Naive B cell (primary cell): ENCODE results near the gene BAMBI. TPM values are rescaled to one million over a fixed set of nuclear protein-coding genes. Genes with fewer than 3 reads are reported as not detected.
"Not testable (repeated sequence)": the region's sequence is repeated elsewhere in the genome, so short reads cannot be mapped to it uniquely, and the experiment has no call there.

Experiments
- ATAC-seq, 2 donors: fragments of 150-1000 bp; cut with Tn5 transposase; 2 replicates each; pipeline ENCODE4 v1.10.0; 2021; ENCODE audit warnings: low read depth in 2 of 2, mild to moderate bottlenecking in 2 of 2, moderate library complexity in 2 of 2
- DNase-seq: peaks from one replicate; pipeline ENCODE4 v3.0.0; 2022
- H3K27ac Mint-ChIP-seq, 6 donors: one replicate each; pipeline ENCODE4 v1.8.0; 2020 to 2022; ENCODE audit warnings: mild to moderate bottlenecking in 6 of 6, mixed read lengths in 6 of 6, moderate library complexity in 5 of 6, inconsistent platforms in 2 of 6
- H3K27me3 Mint-ChIP-seq, 3 donors: one replicate each; pipeline ENCODE4 v1.8.0; 2021 to 2022; ENCODE audit warnings: mixed read lengths in 3 of 3, mild to moderate bottlenecking in 1 of 3
- H3K36me3 Mint-ChIP-seq, 2 donors: one replicate each; pipeline ENCODE4 v1.8.0; 2020 to 2022; ENCODE audit warnings: mixed read lengths in 2 of 2, inconsistent platforms in 1 of 2, mild to moderate bottlenecking in 1 of 2
- H3K4me1 Mint-ChIP-seq, 3 donors: one replicate each; pipeline ENCODE4 v1.8.0; 2020 to 2022; ENCODE audit warnings: mixed read lengths in 3 of 3, inconsistent platforms in 1 of 3, mild to moderate bottlenecking in 1 of 3, moderate library complexity in 1 of 3
- H3K4me3 Mint-ChIP-seq, 8 donors: one replicate each; pipeline ENCODE4 v1.8.0; 2020 to 2022; ENCODE audit warnings: mild to moderate bottlenecking in 8 of 8, mixed read lengths in 8 of 8, moderate library complexity in 8 of 8, inconsistent platforms in 2 of 8
- H3K9me3 Mint-ChIP-seq, 7 donors: one replicate each; pipeline ENCODE4 v1.8.0; 2020 to 2022; ENCODE audit warnings: mixed read lengths in 7 of 7, mild to moderate bottlenecking in 5 of 7, inconsistent platforms in 2 of 7, moderate library complexity in 1 of 7
- polyA plus RNA-seq, 6 donors: library from polyadenylated mRNA; unstranded; fragments of 300-500 nt; fragmentation: Illumina TruSeq; gene quantifications; one replicate each; pipeline ENCODE4 v1.2.3, GENCODE V29; 2021; ENCODE audit warnings: low read depth in 6 of 6

The BAMBI gene, protein sequence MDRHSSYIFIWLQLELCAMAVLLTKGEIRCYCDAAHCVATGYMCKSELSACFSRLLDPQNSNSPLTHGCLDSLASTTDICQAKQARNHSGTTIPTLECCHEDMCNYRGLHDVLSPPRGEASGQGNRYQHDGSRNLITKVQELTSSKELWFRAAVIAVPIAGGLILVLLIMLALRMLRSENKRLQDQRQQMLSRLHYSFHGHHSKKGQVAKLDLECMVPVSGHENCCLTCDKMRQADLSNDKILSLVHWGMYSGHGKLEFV
- under 1 TPM in 3 of 6 donors, not detected in 3; 0.15 to 0.54 (median 0.52) TPM for polyA plus RNA-seq

DNA sequence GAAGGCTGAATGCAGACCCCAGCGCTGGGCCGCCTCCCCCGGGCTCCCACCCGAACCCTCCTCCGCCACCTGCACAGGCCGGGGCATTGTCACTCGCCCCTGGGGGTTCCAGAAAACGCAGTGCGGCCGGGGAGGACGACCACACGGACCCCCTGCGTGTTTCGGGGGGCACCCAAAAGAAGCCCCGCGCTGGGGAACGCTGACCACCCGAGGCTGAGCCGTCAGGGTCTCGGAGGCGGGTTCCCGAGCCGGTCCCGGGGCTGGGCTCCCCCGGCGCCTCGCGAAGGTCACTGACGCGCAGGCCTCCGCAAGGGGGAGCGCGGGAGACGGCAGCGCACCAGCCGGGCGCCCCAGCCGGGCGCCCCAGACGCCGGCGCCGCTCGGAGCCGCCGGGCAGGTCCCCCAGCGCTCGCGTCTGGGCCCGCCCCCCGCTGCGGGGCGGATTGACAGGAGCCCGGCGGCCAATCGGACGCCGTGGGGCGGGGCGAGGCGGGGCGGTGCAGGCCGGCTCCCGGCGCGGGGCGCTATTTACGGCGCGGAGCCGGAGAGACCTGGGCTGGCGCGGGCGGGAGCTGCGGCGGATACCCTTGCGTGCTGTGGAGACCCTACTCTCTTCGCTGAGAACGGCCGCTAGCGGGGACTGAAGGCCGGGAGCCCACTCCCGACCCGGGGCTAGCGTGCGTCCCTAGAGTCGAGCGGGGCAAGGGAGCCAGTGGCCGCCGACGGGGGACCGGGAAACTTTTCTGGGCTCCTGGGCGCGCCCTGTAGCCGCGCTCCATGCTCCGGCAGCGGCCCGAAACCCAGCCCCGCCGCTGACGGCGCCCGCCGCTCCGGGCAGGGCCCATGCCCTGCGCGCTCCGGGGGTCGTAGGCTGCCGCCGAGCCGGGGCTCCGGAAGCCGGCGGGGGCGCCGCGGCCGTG, at the start of gene BAMBI:
Gene BAMBI (plus strand): TSS at position 554 of the 920 bp plus-strand sequence. CDS start 377 bp downstream, outside the sequence.
- Mint-ChIP-seq H3K36me3 (peaks cover 0 to 6% of the 10 kb centered on the region in 2 donors), H3K27ac (peak within 1 kb of the TSS in 5 of 6 donors; percentile 1 to 78 (median 49)), H3K27me3 (peaks cover 45 to 68% (median 51%) of the 10 kb centered on the region in 3 donors), H3K4me3 (peak within 1 kb of the TSS; percentile 77 to 92 (median 88)), H3K9me3 (no peaks in the 10 kb centered on the region), H3K4me1 (peaks cover 16 to 29% (median 28%) of the 10 kb centered on the region in 3 donors)
- peak; percentile 94 for ATAC-seq
- peak; percentile 92 for DNase-seq

DNA sequence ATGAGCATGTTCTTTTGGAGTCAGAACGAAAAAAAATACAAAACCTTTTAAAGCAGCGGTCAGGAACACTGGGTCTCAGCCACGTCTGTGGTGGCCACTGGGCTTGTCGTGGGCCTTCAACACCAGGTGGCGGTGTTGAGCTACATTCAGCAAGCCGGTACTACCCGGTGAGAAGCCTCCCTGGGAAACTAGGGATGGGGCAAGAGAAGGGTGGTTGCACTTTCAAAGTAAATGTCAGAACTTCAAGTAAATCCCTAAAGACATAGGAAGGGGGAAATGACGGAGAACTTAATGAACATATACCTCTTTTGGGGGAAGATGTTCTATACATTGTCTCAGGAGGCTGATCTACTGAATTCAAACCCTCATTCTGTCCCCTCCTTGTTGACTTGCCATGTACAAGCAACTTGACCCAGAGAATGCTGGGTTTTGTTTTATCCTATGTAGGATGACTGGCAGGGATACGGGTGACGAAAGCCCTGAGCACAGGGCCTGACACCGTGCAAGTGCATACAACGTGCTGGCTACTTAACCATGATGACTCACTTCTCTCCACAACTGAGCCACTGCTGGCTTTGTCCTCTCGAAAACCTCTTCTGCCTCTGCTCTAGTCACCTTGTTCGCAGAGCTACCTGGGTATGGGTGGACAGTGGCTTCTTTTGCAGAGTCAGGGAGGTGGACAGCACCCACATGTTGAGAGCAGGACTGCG, 49.0 kb upstream of the BAMBI start:
- DNase-seq (peak; percentile 31), ATAC-seq (peak; percentile 63 to 69)
- H3K9me3 Mint-ChIP-seq, result no peaks in the 10 kb centered on the region
- H3K4me3 Mint-ChIP-seq, result no peak overlapping the region
- H3K36me3 Mint-ChIP-seq, result no peaks in the 10 kb centered on the region
- peaks cover 16 to 30% (median 25%) of the 10 kb centered on the region in 3 donors for H3K27me3 Mint-ChIP-seq
- H3K4me1 Mint-ChIP-seq, result peaks cover 3 to 9% (median 6%) of the 10 kb centered on the region in 3 donors
- H3K27ac Mint-ChIP-seq, result no peak overlapping the region

DNA sequence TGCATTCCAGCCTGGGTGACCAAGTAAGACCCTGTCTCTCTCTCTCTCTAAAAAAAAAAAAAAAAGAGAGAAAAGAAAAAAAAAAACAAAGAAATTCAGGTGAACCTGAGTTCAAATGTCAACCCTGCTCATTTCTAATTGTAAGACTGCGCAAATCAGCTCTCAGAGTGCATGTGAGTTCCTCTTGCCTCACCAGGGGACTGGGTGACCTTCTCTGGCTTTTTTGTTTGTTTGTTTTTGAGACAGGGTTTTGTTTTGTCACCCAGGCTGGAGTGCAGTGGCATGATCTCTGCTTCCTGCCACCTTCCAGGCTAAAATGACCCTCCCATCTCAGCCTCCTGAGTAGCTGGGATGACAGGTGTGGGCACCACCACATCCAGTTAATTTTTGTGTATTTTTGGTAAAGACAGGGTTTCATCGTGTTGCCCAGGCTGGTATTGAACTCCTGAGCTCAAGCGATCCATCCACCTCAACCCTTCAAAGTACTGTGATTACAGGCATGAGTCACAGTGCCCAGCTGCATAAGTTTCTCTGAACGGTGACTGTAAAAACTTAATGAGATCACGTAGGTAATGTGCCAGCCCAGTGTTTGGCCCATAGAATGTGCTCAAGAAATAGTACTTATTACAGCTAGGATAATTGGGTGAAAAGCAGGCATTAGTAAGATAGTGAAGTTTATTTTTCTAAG, 45.3 kb upstream of the BAMBI start:
- H3K27ac Mint-ChIP-seq, result no peak overlapping the region
- DNase-seq (no peak), ATAC-seq (no peak)
- peaks cover 0 to 5% (median 0%) of the 10 kb centered on the region in 7 donors for H3K9me3 Mint-ChIP-seq
- H3K36me3 Mint-ChIP-seq, result no peaks in the 10 kb centered on the region
- H3K4me3 Mint-ChIP-seq, result no peak overlapping the region
- peaks cover 3 to 9% (median 6%) of the 10 kb centered on the region in 3 donors for H3K4me1 Mint-ChIP-seq
- H3K27me3 Mint-ChIP-seq, result peaks cover 23 to 50% (median 43%) of the 10 kb centered on the region in 3 donors

DNA sequence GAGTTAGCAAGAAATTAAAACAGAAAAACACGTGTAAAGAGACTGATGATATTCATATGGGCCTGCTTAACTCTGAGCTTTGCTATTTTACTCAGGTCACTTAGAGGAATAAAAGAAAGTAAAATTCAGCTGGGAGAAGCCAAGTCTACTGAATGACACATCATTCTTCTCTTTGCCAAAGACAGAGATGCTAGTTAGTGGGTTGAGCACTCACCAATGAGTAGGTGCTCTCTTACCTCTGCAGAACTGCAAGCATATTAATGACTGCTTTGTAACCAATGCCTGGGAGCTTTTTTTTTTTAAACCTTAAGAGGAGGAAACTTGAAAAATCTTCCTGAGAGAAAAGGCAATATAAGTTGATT, 44.8 kb upstream of the BAMBI start:
- H3K4me1 Mint-ChIP-seq, result peaks cover 3 to 9% (median 6%) of the 10 kb centered on the region in 3 donors
- no peak overlapping the region for H3K4me3 Mint-ChIP-seq
- no peak for ATAC-seq
- peaks cover 1 to 11% (median 3%) of the 10 kb centered on the region in 7 donors for H3K9me3 Mint-ChIP-seq
- H3K27me3 Mint-ChIP-seq, result peaks cover 26 to 50% (median 46%) of the 10 kb centered on the region in 3 donors
- H3K27ac Mint-ChIP-seq, result no peak overlapping the region
- DNase-seq, result no peak
- H3K36me3 Mint-ChIP-seq, result peaks cover 0 to 3% of the 10 kb centered on the region in 2 donors

DNA sequence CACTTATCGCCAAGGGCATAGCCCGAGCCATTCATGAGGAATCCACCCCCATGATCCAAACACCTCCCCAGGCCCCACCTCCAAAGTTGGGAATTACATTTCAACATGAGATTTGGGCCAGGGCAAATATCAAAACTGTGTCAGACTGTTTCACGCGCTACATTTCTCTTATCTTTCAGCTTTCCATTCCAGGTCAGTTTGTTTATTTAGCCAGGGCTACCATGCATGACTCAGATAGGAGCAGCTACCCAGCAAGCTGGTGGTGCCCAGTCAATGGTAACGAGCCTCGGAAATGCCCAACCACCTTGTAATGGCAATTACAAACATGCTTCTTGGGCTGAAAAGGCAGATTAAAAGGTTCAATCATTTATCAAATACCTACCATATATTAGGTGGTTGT, 43.6 kb upstream of the BAMBI start:
- Mint-ChIP-seq H3K4me1 (no peaks in the 10 kb centered on the region), H3K9me3 (peaks cover 2 to 19% (median 9%) of the 10 kb centered on the region in 7 donors), H3K27ac (no peak overlapping the region), H3K36me3 (peaks cover 0 to 5% of the 10 kb centered on the region in 2 donors), H3K27me3 (peaks cover 27 to 49% (median 42%) of the 10 kb centered on the region in 3 donors), H3K4me3 (no peak overlapping the region)
- ATAC-seq, result no peak
- no peak for DNase-seq

DNA sequence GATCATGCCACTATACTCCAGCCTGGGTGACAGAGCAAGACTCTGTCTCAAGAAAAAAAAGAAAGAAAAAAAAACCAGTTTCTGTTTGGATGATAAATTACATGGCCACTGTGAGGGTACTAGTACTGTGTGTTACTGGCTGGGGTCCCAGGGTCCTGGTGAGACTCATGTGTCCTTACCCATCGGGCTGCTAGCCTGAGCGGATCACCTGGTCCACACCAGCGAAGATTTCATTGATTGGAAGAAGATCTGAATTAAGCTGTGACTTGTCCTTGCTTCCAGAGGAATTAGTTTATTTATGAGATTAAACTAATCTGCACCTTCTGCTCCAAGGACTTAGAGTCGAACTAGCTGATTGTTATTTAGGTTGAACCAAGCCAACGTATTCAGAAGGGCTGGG, 40.0 kb upstream of the BAMBI start:
- H3K4me1 Mint-ChIP-seq, result no peaks in the 10 kb centered on the region
- no peak for ATAC-seq
- H3K9me3 Mint-ChIP-seq, result peaks cover 3 to 27% (median 16%) of the 10 kb centered on the region in 7 donors
- peaks cover 17 to 31% (median 29%) of the 10 kb centered on the region in 3 donors for H3K27me3 Mint-ChIP-seq
- no peak overlapping the region for H3K4me3 Mint-ChIP-seq
- H3K36me3 Mint-ChIP-seq, result peaks cover 0 to 5% of the 10 kb centered on the region in 2 donors
- H3K27ac Mint-ChIP-seq, result no peak overlapping the region
- DNase-seq, result no peak

DNA sequence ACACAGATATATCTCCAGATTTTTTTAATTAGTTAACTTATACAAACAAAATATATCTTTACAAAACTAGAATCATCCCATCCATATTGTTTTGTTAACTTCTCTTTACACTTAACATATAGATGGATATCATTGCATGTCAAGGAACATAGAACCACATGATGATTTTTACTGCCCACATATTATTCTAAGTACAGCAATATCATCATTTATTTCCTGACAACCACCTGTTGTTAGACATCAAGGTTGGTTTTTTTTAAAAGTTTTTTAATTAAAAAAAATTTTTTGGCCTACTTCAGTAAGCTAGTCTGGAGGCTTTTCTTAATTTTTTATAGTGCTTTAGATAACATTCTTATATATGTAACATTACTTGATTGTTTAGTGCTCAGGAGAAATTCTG, 38.9 kb upstream of the BAMBI start:
- Mint-ChIP-seq H3K4me1 (no peaks in the 10 kb centered on the region), H3K4me3 (no peak overlapping the region), H3K36me3 (peaks cover 0 to 5% of the 10 kb centered on the region in 2 donors), H3K27me3 (peaks cover 15 to 35% (median 29%) of the 10 kb centered on the region in 3 donors), H3K27ac (no peak overlapping the region), H3K9me3 (peaks cover 3 to 27% (median 16%) of the 10 kb centered on the region in 7 donors)
- no peak for DNase-seq
- ATAC-seq, result no peak

DNA sequence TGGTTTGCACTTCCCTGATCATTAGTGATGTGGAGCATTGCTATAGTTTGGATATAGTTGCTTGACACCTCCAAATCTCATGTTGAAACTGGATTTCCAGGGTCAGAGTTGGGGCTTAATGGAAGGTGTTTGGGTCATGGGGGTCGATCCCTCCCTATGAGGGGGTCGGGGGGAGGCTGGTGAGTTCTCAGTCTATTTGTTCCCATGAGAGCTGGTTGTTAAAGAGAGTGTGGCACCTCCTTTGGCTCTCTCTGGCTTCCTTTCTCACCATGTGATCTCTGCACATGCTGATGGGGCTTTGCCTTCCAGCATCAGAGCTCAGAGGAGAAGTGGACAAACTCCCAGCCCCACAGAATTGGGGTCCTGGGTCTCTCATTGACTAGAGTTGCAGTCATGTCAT, 36.8 kb upstream of the BAMBI start:
- Mint-ChIP-seq H3K9me3 (peaks cover 3 to 27% (median 16%) of the 10 kb centered on the region in 7 donors), H3K4me3 (no peak overlapping the region), H3K27me3 (peaks cover 10 to 23% (median 21%) of the 10 kb centered on the region in 3 donors), H3K36me3 (peaks cover 0 to 5% of the 10 kb centered on the region in 2 donors), H3K27ac (no peak overlapping the region), H3K4me1 (no peaks in the 10 kb centered on the region)
- DNase-seq, result no peak
- no peak for ATAC-seq

DNA sequence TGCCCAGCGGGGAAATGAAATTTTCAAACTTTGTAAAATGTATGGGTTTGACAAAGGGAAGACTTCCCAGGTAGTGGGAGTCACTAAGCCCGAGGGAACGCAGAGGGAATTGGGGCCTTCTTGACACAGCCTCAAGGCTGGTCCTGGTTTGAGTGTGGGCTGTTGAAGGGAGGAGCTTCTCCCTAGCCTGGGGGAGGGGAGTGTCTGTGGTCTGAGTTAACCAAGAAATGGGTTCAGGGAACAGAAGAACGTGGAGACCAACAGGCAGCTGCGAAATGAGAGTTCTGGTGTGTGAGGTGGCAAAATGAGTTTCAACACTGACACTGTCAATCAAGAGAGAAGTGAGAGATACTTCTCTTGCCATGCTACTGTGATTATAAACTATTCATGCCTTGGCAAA, 32.7 kb upstream of the BAMBI start:
- ATAC-seq (no peak), DNase-seq (no peak)
- Mint-ChIP-seq H3K4me1 (no peaks in the 10 kb centered on the region), H3K27ac (no peak overlapping the region), H3K27me3 (peaks cover 11 to 16% (median 13%) of the 10 kb centered on the region in 3 donors), H3K9me3 (peaks cover 0 to 14% (median 3%) of the 10 kb centered on the region in 7 donors), H3K4me3 (no peak overlapping the region), H3K36me3 (no peaks in the 10 kb centered on the region)

DNA sequence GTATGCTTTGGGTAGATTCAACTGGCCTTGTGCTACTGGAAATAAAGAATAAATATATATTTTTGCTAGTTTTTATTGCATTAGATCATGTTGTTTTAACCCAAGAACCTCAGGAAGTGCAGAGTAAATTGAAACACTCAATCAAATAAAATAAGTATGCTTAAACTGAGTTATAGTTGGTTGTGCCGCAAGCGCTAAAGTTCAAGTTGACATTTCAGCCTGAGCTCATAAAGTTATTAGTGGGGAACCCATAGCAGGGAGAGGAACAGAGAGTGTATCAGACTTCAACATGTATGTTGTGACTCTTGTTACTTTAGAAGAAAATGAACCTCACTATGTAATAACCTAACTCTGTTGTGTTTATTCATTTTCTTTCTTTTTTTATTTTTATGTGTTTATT, 25.2 kb upstream of the BAMBI start:
- H3K27me3 Mint-ChIP-seq, result peaks cover 20 to 23% (median 21%) of the 10 kb centered on the region in 3 donors
- ATAC-seq, result no peak
- peaks cover 0 to 7% (median 0%) of the 10 kb centered on the region in 7 donors for H3K9me3 Mint-ChIP-seq
- no peaks in the 10 kb centered on the region for H3K4me1 Mint-ChIP-seq
- H3K36me3 Mint-ChIP-seq, result peaks cover 0 to 7% of the 10 kb centered on the region in 2 donors
- H3K27ac Mint-ChIP-seq, result no peak overlapping the region
- no peak overlapping the region for H3K4me3 Mint-ChIP-seq
- DNase-seq, result no peak

DNA sequence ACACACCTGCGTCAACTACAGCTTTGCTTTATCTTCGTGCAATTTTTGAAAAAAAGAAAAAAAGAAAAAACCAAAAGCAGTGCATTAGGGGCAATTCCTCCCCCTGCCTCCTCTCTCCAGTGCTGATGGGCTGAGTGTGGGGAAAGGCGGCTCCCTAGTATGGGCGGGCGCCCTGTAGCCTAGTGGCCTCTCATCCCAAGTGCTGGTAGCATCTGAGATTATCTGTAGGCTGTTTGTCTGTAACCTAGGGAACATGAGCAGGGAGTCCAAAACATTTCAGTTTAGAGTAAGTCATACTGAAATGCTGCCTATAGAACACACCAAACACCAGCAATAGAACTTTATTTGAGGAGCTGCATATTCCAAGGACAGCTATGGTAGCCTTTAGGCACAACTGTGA, 24.6 kb upstream of the BAMBI start:
- Mint-ChIP-seq H3K27me3 (peaks cover 20 to 23% (median 22%) of the 10 kb centered on the region in 3 donors), H3K36me3 (peaks cover 0 to 7% of the 10 kb centered on the region in 2 donors), H3K9me3 (peaks cover 0 to 7% (median 0%) of the 10 kb centered on the region in 7 donors), H3K27ac (no peak overlapping the region), H3K4me1 (no peaks in the 10 kb centered on the region), H3K4me3 (no peak overlapping the region)
- DNase-seq, result no peak
- ATAC-seq, result no peak

DNA sequence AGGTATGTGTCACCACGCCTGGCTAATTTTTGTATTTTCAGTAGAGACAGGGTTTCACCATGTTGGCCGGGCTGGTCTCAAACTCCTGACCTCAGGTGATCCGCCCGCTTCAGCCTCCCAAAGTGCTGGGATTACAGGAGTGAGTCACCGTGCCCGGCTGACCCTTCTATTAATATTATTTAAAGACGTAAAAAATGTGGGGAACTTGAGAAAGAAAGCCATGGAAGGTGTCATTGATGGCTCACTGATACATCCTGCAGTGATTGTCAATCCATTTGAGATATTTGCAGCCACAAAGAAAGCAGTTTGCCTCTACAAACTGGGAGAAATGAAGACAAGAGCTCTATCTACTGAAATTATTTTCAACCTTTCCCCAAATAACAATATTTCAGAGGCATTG, 18.5 kb upstream of the BAMBI start:
- not testable (repeated sequence) for H3K36me3 Mint-ChIP-seq, ATAC-seq, H3K27ac Mint-ChIP-seq, DNase-seq, H3K4me3 Mint-ChIP-seq, H3K9me3 Mint-ChIP-seq, H3K4me1 Mint-ChIP-seq
- H3K27me3 Mint-ChIP-seq, result peaks cover 22 to 37% (median 28%) of the 10 kb centered on the region in 3 donors
